ENCODE data around the gene SKIC2.
"Not testable (repeated sequence)": the region's sequence is repeated elsewhere in the genome, so short reads cannot be mapped to it uniquely, and the experiment has no call there.

DNA sequence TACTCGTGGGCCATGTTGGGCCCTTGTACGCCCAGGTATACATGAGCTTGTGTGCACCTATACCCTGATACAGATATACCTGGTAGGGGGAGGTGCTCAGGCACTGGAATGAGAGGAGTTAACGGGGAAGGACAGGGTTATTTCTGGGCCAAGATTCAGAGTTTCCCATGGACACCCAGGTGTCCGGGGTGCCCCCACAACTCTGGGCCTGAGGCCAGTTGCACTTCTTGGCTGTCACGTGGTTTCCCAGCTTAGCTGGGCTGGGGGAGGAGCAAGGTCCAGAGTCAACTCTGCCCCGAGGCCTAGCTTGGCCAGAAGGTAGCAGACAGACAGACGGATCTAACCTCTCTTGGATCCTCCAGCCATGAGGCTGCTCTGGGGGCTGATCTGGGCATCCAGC is 22.8 kb downstream of the SKIC2 start, which contains the start of gene C4A:
- TF ChIP-seq, protein P1, sequence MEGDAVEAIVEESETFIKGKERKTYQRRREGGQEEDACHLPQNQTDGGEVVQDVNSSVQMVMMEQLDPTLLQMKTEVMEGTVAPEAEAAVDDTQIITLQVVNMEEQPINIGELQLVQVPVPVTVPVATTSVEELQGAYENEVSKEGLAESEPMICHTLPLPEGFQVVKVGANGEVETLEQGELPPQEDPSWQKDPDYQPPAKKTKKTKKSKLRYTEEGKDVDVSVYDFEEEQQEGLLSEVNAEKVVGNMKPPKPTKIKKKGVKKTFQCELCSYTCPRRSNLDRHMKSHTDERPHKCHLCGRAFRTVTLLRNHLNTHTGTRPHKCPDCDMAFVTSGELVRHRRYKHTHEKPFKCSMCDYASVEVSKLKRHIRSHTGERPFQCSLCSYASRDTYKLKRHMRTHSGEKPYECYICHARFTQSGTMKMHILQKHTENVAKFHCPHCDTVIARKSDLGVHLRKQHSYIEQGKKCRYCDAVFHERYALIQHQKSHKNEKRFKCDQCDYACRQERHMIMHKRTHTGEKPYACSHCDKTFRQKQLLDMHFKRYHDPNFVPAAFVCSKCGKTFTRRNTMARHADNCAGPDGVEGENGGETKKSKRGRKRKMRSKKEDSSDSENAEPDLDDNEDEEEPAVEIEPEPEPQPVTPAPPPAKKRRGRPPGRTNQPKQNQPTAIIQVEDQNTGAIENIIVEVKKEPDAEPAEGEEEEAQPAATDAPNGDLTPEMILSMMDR (IDR thresholded peaks at IDR 0.05; ENCODE audit: insufficient read depth, low read length, poor library complexity, severe bottlenecking), result not testable (repeated sequence)
- TF ChIP-seq EZH2phosphoT487 (conservative IDR thresholded peaks at IDR 0.05; ENCODE audit: low read length), result not testable (repeated sequence)

All from SU-DHL-6 (cell line).